KMS-11 (cell line): ENCODE measurements around the gene MAP3K9.

ENCODE experiments used
- H2AFZ ChIP-seq: fragments of 200-600 bp; sonication (generic); 2 replicates; pipeline ENCODE4 v1.6.1; 2016; ENCODE audit warnings: antibody characterized with exemption, mixed run types, low read depth
- H3K27ac ChIP-seq: fragments of 200-600 bp; sonication (generic); 2 replicates; pipeline ENCODE4 v1.6.1; 2016; ENCODE audit warnings: mild to moderate bottlenecking, mixed run types
- H3K27me3 ChIP-seq: fragments of 200-600 bp; sonication (generic); 2 replicates; pipeline ENCODE4 v1.6.1; 2017; ENCODE audit warnings: mild to moderate bottlenecking, low read depth, mixed run types, moderate library complexity; ENCODE audit not compliant: insufficient read depth
- H3K36me3 ChIP-seq: fragments of 200-600 bp; sonication (generic); 2 replicates; pipeline ENCODE4 v1.6.1; 2017; ENCODE audit warnings: mild to moderate bottlenecking, mixed run types; ENCODE audit not compliant: insufficient read depth
- H3K4me1 ChIP-seq: fragments of 200-600 bp; sonication (generic); 2 replicates; pipeline ENCODE4 v1.6.1; 2016; ENCODE audit warnings: mild to moderate bottlenecking, low read depth, mixed run types; ENCODE audit not compliant: poor library complexity, severe bottlenecking
- H3K4me2 ChIP-seq: fragments of 200-600 bp; sonication (generic); 2 replicates; pipeline ENCODE4 v1.7.0; 2016; ENCODE audit warnings: mild to moderate bottlenecking, mixed run types
- H3K4me3 ChIP-seq: fragments of 200-600 bp; sonication (generic); IDR thresholded peaks from 2 replicates; pipeline ENCODE4 v1.6.1; 2017; ENCODE audit warnings: low read depth, low read length, mixed read lengths; ENCODE audit not compliant: insufficient read depth
- H3K79me2 ChIP-seq: fragments of 200-600 bp; sonication (generic); 2 replicates; pipeline ENCODE4 v1.6.1; 2016; ENCODE audit warnings: low read depth, mixed run types; ENCODE audit not compliant: insufficient read depth
- H3K9ac ChIP-seq: fragments of 200-600 bp; sonication (generic); 2 replicates; pipeline ENCODE4 v1.6.1; 2016; ENCODE audit warnings: mild to moderate bottlenecking, mixed run types
- H4K20me1 ChIP-seq: fragments of 200-600 bp; sonication (generic); 2 replicates; pipeline ENCODE4 v1.6.1; 2016; ENCODE audit warnings: mild to moderate bottlenecking, mixed run types; ENCODE audit not compliant: insufficient read depth
- TF ChIP-seq, protein P1 (sequence below): fragments of 200-600 bp; sonication (generic); conservative IDR thresholded peaks from 2 replicates; pipeline ENCODE4 v1.6.1; 2017; ENCODE audit warnings: low read depth, mild to moderate bottlenecking, antibody characterized with exemption, low read length, moderate library complexity, mixed read lengths

The MAP3K9 gene

DNA sequence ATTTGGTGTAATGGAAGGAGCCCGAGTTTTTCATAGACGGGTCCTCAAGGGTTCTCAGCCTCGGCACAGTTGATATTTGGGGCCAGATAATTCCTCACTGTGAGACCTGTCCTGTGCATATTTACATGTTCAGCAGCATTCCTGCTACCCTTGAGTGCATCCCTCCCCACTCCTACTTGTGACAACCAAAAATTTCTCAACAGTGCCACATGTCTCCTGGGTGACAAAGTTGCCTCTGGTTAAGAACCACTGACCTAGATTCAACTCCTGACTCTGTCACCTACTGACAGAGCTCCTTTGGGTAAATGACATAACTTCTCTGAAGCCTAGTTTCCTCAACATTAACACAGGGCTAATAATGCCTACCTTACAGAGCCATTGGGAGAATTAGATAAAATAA, 107.2 kb downstream of the MAP3K9 start:
- H4K20me1 ChIP-seq = no peaks in the 10 kb centered on the region
- no peaks in the 10 kb centered on the region for H3K4me1 ChIP-seq
- H3K4me2 ChIP-seq = no peak overlapping the region
- no peaks in the 10 kb centered on the region for H3K36me3 ChIP-seq
- no peaks in the 10 kb centered on the region for H3K79me2 ChIP-seq
- no peak overlapping the region for H3K27ac ChIP-seq
- H2AFZ ChIP-seq = no peak overlapping the region
- H3K9ac ChIP-seq = no peak overlapping the region
- TF ChIP-seq, protein P1, sequence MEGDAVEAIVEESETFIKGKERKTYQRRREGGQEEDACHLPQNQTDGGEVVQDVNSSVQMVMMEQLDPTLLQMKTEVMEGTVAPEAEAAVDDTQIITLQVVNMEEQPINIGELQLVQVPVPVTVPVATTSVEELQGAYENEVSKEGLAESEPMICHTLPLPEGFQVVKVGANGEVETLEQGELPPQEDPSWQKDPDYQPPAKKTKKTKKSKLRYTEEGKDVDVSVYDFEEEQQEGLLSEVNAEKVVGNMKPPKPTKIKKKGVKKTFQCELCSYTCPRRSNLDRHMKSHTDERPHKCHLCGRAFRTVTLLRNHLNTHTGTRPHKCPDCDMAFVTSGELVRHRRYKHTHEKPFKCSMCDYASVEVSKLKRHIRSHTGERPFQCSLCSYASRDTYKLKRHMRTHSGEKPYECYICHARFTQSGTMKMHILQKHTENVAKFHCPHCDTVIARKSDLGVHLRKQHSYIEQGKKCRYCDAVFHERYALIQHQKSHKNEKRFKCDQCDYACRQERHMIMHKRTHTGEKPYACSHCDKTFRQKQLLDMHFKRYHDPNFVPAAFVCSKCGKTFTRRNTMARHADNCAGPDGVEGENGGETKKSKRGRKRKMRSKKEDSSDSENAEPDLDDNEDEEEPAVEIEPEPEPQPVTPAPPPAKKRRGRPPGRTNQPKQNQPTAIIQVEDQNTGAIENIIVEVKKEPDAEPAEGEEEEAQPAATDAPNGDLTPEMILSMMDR = no peak
- no peak overlapping the region for H3K4me3 ChIP-seq
- H3K27me3 ChIP-seq = no peaks in the 10 kb centered on the region

DNA sequence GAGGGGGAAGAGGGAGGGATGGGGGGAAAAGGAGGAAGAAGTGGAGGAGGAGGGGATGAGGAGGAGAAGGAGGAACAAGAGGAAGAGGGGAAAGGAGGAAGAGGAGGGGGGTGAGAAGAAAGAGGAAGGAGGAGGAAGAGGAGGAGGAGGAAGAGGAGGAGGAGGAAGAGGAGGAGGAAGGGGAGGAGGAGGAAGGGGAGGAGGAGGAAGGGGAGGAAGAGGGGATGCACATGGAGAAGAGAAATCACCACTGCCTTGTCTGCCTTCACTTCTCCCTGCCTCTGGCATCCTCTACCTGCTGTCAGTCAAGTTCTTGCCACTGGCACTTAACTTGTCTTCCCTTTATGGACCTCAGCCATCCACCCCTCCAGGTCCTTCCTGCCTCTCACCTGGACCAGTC, 107.7 kb downstream of the MAP3K9 start:
- H2AFZ ChIP-seq = no peak overlapping the region
- no peak overlapping the region for H3K9ac ChIP-seq
- H3K27me3 ChIP-seq = no peaks in the 10 kb centered on the region
- no peak overlapping the region for H3K27ac ChIP-seq
- H3K4me3 ChIP-seq = no peak overlapping the region
- H3K4me2 ChIP-seq = no peak overlapping the region
- H3K36me3 ChIP-seq = no peaks in the 10 kb centered on the region
- H3K4me1 ChIP-seq = no peaks in the 10 kb centered on the region
- H4K20me1 ChIP-seq = no peaks in the 10 kb centered on the region
- no peaks in the 10 kb centered on the region for H3K79me2 ChIP-seq
- TF ChIP-seq, protein P1 = no peak

DNA sequence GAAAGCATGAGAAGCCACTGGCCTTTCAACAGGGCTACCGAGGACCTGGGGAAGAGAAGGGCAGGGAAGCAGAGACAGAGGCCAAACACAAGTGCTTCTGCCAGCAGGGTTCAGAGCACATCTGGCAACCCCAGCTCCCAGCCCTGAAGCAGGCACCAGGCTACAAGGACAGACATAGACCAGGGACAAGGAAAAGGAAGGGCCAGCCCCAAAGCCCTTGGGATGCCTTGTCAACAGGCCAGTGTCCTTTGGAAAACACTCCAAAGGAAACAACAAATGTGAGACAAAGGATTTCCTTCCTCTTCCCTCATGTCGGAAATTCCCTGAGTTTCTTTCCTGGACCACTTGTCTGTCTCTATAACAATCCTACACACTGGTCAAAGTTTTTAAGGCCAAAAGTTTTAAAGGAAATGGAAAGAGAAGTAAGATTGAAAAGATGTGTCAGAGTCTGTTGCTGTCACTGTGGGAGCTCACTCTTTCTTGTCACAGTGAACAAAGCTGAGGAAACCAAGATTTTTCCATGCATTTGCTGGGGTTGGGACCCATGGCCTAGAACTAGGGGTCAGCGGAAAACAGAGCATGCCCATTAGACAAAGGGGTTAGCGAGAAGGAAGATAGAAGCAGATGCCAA, 108.2 kb downstream of the MAP3K9 start:
- no peak overlapping the region for H3K4me3 ChIP-seq
- no peaks in the 10 kb centered on the region for H3K79me2 ChIP-seq
- H3K4me2 ChIP-seq = no peak overlapping the region
- no peak overlapping the region for H2AFZ ChIP-seq
- no peaks in the 10 kb centered on the region for H3K36me3 ChIP-seq
- H3K9ac ChIP-seq = no peak overlapping the region
- H3K27ac ChIP-seq = no peak overlapping the region
- no peaks in the 10 kb centered on the region for H3K4me1 ChIP-seq
- TF ChIP-seq, protein P1 = no peak
- no peaks in the 10 kb centered on the region for H4K20me1 ChIP-seq
- H3K27me3 ChIP-seq = no peaks in the 10 kb centered on the region

DNA sequence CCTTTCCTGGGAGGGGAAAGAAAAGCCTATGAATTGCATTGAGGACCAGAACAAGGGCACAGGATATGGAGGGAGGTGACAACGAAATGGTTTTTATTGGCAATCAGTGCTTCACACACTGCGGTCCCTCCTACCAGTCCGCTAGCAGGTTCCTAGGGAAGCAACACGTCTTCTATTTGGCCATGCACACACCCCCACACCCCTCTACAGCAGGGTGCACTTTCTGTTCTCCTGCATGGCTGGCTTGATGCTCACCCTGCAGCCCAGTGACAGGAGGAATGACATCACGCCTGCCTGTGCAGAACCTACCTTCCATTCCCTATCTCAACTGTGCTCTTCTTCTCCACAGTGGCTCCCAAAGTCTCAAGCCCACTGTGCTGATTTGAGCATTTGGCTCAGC, 109.7 kb downstream of the MAP3K9 start:
- TF ChIP-seq, protein P1 = no peak

More for the DNA sequence above, 109.7 kb downstream of the MAP3K9 start:
- Histone ChIP-seq H3K27me3 (no peaks in the 10 kb centered on the region), H4K20me1 (no peaks in the 10 kb centered on the region), H3K4me3 (no peak overlapping the region), H3K4me2 (no peak overlapping the region), H3K9ac (no peak overlapping the region), H3K36me3 (no peaks in the 10 kb centered on the region), H3K27ac (no peak overlapping the region), H2AFZ (no peak overlapping the region), H3K4me1 (no peaks in the 10 kb centered on the region), H3K79me2 (no peaks in the 10 kb centered on the region)
